Neural cell (in vitro differentiated cells): Measurements from ENCODE around the gene TULP3. TPM values are rescaled to one million over a fixed set of nuclear protein-coding genes. Genes with fewer than 3 reads are reported as not detected.

Source experiments
- H2AFZ ChIP-seq: fragments of 200-600, 300-800 bp; sonication (generic), shearing (Covaris generic); 2 replicates; pipeline ENCODE4 v1.6.0; 2014; ENCODE audit warnings: low read depth, mild to moderate bottlenecking, antibody characterized with exemption, low read length, moderate library complexity
- H3F3A ChIP-seq: fragments of 200-600 bp; shearing (Covaris generic); 2 replicates; pipeline ENCODE4 v1.6.1; 2016; ENCODE audit warnings: mild to moderate bottlenecking, moderate library complexity, mixed read lengths, antibody characterized with exemption, low read length; ENCODE audit not compliant: insufficient read depth, poor library complexity, severe bottlenecking
- H3K27ac ChIP-seq: fragments of 200-600, 300-800 bp; sonication (generic), shearing (Covaris generic); 2 replicates; pipeline ENCODE4 v1.5.1; 2014; ENCODE audit warnings: mild to moderate bottlenecking, low read length, moderate library complexity
- H3K27me3 ChIP-seq: fragments of 300-800, 200-600 bp; sonication (generic), shearing (Covaris generic); 2 replicates; pipeline ENCODE4 v1.6.0; 2014; ENCODE audit warnings: mild to moderate bottlenecking, low read depth, low read length, moderate library complexity; ENCODE audit not compliant: insufficient read depth
- H3K36me3 ChIP-seq: fragments of 300-800, 200-600 bp; sonication (generic), shearing (Covaris generic); 2 replicates; pipeline ENCODE4 v1.5.1; 2014; ENCODE audit warnings: mild to moderate bottlenecking, antibody characterized with exemption, low read length, moderate library complexity; ENCODE audit not compliant: insufficient read depth
- H3K4me2 ChIP-seq: fragments of 300-800, 200-600 bp; sonication (generic), shearing (Covaris generic); 2 replicates; pipeline ENCODE4 v1.6.0; 2014; ENCODE audit warnings: mild to moderate bottlenecking, low read length
- H3K4me3 ChIP-seq: fragments of 300-800, 200-600 bp; sonication (generic), shearing (Covaris generic); 2 replicates; pipeline ENCODE4 v1.5.1; 2014; ENCODE audit warnings: mild to moderate bottlenecking, low read length, moderate library complexity
- H3K79me2 ChIP-seq: fragments of 200-600 bp; shearing (Covaris generic); replicated peaks from 2 replicates; pipeline ENCODE4 v1.6.0; 2014; ENCODE audit warnings: mild to moderate bottlenecking, low read length, moderate library complexity; ENCODE audit not compliant: insufficient read depth
- H3K9ac ChIP-seq: fragments of 300-800, 200-600 bp; sonication (generic), shearing (Covaris generic); 2 replicates; pipeline ENCODE4 v1.6.1; 2016; ENCODE audit warnings: mild to moderate bottlenecking, low read length, mixed read lengths
- H3K9me2 ChIP-seq: fragments of 200-600 bp; shearing (Covaris generic); 2 replicates; pipeline ENCODE4 v1.6.1; 2016; ENCODE audit warnings: mild to moderate bottlenecking, low read length, mixed read lengths; ENCODE audit not compliant: insufficient read depth
- H3K9me3 ChIP-seq: fragments of 200-600, 300-800 bp; sonication (generic), shearing (Covaris generic); 2 replicates; pipeline ENCODE4 v1.6.1; 2016; ENCODE audit warnings: mild to moderate bottlenecking, mixed run types, low read length, moderate library complexity, mixed read lengths
- H4K20me1 ChIP-seq: fragments of 200-600 bp; shearing (Covaris generic); 2 replicates; pipeline ENCODE4 v1.6.1; 2016; ENCODE audit warnings: mild to moderate bottlenecking, mixed run types; ENCODE audit not compliant: insufficient read depth
- EP300 ChIP-seq: fragments of 450-650 bp; conservative IDR thresholded peaks from 2 replicates; pipeline ENCODE4 v1.6.1; 2014; ENCODE audit warnings: antibody characterized with exemption, mild to moderate bottlenecking, moderate library complexity; ENCODE audit not compliant: poor library complexity, severe bottlenecking
- EZH2 ChIP-seq: fragments of 200-600, 300-800 bp; shearing (Covaris generic), sonication (generic); IDR thresholded peaks from 2 replicates; pipeline ENCODE4 v1.6.1; 2014; ENCODE audit warnings: antibody characterized with exemption, low read length, borderline replicate concordance, mild to moderate bottlenecking; ENCODE audit not compliant: insufficient read depth, poor library complexity, severe bottlenecking
- MXI1 ChIP-seq: fragments of 450-650 bp; conservative IDR thresholded peaks from 2 replicates; pipeline ENCODE4 v1.6.1; 2014; ENCODE audit warnings: antibody characterized with exemption, mild to moderate bottlenecking; ENCODE audit not compliant: poor library complexity, severe bottlenecking
- POLR2AphosphoS5 ChIP-seq: IDR thresholded peaks from 2 replicates; pipeline ENCODE4 v1.6.1; 2012
- RAD21 ChIP-seq: fragments of 450-650 bp; conservative IDR thresholded peaks from 2 replicates; pipeline ENCODE4 v1.6.1; 2014; ENCODE audit warnings: antibody characterized with exemption, mild to moderate bottlenecking, moderate library complexity
- SMC3 ChIP-seq: fragments of 450-650 bp; conservative IDR thresholded peaks from 2 replicates; pipeline ENCODE4 v1.6.1; 2014; ENCODE audit warnings: antibody characterized with exemption, mild to moderate bottlenecking, moderate library complexity; ENCODE audit not compliant: poor library complexity
- TAF1 ChIP-seq: IDR thresholded peaks from 2 replicates; pipeline ENCODE4 v1.6.1; 2012; ENCODE audit warnings: low read depth
- polyA plus RNA-seq: library from polyadenylated mRNA; depleted of rRNA; stranded (reverse); fragments of >200 nt; gene quantifications from 2 replicates; pipeline ENCODE4 v1.2.3, GENCODE V29; 2014
- TF ChIP-seq, protein P1 (sequence below): fragments of 450-650 bp; IDR thresholded peaks from 2 replicates; pipeline ENCODE4 v1.5.1; 2014; ENCODE audit warnings: antibody characterized with exemption, mild to moderate bottlenecking, moderate library complexity; ENCODE audit not compliant: poor library complexity, severe bottlenecking
- TF ChIP-seq, protein P2 (sequence below): IDR thresholded peaks from 2 replicates; pipeline ENCODE4 v1.6.1; 2012; ENCODE audit warnings: borderline replicate concordance

The TULP3 gene
- polyA plus RNA-seq, 1 donor from 2014 or later = 9.3 TPM

GRCh38 chr12:2856051-2856450 lies 34.6 kb upstream of the TULP3 start:
- no peak for TF ChIP-seq MXI1
- no peak for TF ChIP-seq EP300
- TF ChIP-seq EZH2 = no peak
- TF ChIP-seq, protein P1, sequence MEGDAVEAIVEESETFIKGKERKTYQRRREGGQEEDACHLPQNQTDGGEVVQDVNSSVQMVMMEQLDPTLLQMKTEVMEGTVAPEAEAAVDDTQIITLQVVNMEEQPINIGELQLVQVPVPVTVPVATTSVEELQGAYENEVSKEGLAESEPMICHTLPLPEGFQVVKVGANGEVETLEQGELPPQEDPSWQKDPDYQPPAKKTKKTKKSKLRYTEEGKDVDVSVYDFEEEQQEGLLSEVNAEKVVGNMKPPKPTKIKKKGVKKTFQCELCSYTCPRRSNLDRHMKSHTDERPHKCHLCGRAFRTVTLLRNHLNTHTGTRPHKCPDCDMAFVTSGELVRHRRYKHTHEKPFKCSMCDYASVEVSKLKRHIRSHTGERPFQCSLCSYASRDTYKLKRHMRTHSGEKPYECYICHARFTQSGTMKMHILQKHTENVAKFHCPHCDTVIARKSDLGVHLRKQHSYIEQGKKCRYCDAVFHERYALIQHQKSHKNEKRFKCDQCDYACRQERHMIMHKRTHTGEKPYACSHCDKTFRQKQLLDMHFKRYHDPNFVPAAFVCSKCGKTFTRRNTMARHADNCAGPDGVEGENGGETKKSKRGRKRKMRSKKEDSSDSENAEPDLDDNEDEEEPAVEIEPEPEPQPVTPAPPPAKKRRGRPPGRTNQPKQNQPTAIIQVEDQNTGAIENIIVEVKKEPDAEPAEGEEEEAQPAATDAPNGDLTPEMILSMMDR = no peak
- no peak for TF ChIP-seq TAF1
- TF ChIP-seq, protein P2, sequence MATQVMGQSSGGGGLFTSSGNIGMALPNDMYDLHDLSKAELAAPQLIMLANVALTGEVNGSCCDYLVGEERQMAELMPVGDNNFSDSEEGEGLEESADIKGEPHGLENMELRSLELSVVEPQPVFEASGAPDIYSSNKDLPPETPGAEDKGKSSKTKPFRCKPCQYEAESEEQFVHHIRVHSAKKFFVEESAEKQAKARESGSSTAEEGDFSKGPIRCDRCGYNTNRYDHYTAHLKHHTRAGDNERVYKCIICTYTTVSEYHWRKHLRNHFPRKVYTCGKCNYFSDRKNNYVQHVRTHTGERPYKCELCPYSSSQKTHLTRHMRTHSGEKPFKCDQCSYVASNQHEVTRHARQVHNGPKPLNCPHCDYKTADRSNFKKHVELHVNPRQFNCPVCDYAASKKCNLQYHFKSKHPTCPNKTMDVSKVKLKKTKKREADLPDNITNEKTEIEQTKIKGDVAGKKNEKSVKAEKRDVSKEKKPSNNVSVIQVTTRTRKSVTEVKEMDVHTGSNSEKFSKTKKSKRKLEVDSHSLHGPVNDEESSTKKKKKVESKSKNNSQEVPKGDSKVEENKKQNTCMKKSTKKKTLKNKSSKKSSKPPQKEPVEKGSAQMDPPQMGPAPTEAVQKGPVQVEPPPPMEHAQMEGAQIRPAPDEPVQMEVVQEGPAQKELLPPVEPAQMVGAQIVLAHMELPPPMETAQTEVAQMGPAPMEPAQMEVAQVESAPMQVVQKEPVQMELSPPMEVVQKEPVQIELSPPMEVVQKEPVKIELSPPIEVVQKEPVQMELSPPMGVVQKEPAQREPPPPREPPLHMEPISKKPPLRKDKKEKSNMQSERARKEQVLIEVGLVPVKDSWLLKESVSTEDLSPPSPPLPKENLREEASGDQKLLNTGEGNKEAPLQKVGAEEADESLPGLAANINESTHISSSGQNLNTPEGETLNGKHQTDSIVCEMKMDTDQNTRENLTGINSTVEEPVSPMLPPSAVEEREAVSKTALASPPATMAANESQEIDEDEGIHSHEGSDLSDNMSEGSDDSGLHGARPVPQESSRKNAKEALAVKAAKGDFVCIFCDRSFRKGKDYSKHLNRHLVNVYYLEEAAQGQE = no peak
- TF ChIP-seq RAD21 = no peak
- no peak for TF ChIP-seq SMC3
- TF ChIP-seq POLR2AphosphoS5 = no peak
- Histone ChIP-seq H3K4me2 (no peak overlapping the region), H4K20me1 (no peaks in the 10 kb centered on the region), H3K79me2 (no peaks in the 10 kb centered on the region), H2AFZ (no peak overlapping the region), H3K9me3 (no peaks in the 10 kb centered on the region), H3K9ac (no peak overlapping the region), H3K36me3 (no peaks in the 10 kb centered on the region), H3K4me3 (no peak overlapping the region), H3K27ac (no peak overlapping the region), H3K9me2 (no peaks in the 10 kb centered on the region), H3F3A (no peaks in the 10 kb centered on the region), H3K27me3 (no peaks in the 10 kb centered on the region)

DNA sequence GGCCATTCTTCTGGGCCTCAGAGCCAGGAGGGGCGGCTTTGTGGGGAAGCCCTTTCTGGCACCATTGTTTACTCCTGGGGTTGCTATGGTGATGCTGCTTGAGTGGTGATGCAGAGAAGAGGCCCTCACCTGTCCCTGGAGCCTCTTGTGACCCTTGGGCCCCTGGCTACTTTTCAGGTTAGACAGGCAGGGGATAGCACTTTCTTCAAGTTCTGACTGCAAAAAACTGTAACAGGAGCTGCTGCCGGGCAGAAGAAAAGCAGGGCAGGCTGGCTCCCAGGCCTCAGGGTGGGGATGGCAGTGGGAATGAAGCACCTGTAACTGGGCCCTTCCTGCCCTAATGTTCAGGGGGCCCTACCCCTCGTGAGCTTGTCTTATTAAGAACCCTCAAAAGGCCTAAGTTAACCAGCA lies 33.7 kb upstream of the TULP3 start, which contains the start of gene TEX52:
TEX52 (minus strand) TSS at position 19 of the 411 bp plus-strand sequence; CDS start at position 6, 13 bp downstream.
- Histone ChIP-seq H3K9me3 (no peaks in the 10 kb centered on the region), H3K9me2 (no peaks in the 10 kb centered on the region), H3K27me3 (no peaks in the 10 kb centered on the region), H3K4me3 (no peak within 1 kb of the TSS), H3K36me3 (no peaks in the 10 kb centered on the region), H3K4me2 (no peak within 1 kb of the TSS), H2AFZ (no peak within 1 kb of the TSS), H4K20me1 (no peaks in the 10 kb centered on the region), H3K9ac (no peak within 1 kb of the TSS), H3K27ac (no peak within 1 kb of the TSS), H3F3A (no peaks in the 10 kb centered on the region), H3K79me2 (no peaks in the 10 kb centered on the region)
- TF ChIP-seq EP300 (no peak), TAF1 (no peak), MXI1 (no peak), RAD21 (no peak), EZH2 (no peak), SMC3 (no peak)

DNA sequence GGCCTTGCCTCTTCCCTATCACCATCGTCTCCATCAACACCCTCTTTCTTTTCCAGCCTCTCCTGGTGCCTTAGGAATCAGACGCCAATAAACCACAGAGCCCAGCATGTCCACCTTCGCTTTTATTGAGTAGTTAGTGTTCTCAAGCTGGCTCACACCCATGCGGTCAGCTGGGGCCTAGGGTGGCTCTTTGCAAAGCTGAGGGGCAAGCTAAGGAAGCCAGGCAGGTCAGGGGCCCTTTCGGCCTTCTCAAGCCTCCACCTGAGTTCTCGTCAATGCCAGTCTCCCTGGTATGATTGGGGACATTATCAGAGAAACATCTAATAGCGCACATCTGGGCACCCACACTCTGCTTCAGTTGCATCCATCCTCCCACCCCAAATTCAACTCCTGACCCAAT lies 33.1 kb upstream of the TULP3 start:
- H4K20me1 ChIP-seq = no peaks in the 10 kb centered on the region
- no peaks in the 10 kb centered on the region for H3K79me2 ChIP-seq
- H3K27me3 ChIP-seq = no peaks in the 10 kb centered on the region
- no peaks in the 10 kb centered on the region for H3F3A ChIP-seq
- no peaks in the 10 kb centered on the region for H3K9me3 ChIP-seq
- TF ChIP-seq POLR2AphosphoS5 = no peak
- no peak for TF ChIP-seq RAD21
- TF ChIP-seq, protein P2 = no peak
- no peak for TF ChIP-seq MXI1
- TF ChIP-seq, protein P1 = no peak
- no peak for TF ChIP-seq EP300
- no peak for TF ChIP-seq TAF1
- no peak for TF ChIP-seq EZH2
- H2AFZ ChIP-seq = no peak overlapping the region
- no peak overlapping the region for H3K4me2 ChIP-seq
- H3K36me3 ChIP-seq = no peaks in the 10 kb centered on the region
- no peak overlapping the region for H3K9ac ChIP-seq
- H3K4me3 ChIP-seq = no peak overlapping the region
- no peaks in the 10 kb centered on the region for H3K9me2 ChIP-seq
- H3K27ac ChIP-seq = no peak overlapping the region
